Mammary epithelial cell (primary cell): ENCODE measurements around the gene PRIMA1.

Experiments
- CTCF ChIP-seq, 2 donors: IDR thresholded peaks in 1 of 2; conservative IDR thresholded peaks in 1 of 2; 2 replicates each; pipeline ENCODE4 v1.5.1; 2011 to 2012; ENCODE audit warnings: inconsistent platforms in 2 of 2, low read length in 2 of 2, mild to moderate bottlenecking in 2 of 2, control low read depth in 1 of 2, low read depth in 1 of 2; ENCODE audit not compliant: insufficient read depth in 1 of 2; ENCODE audit errors: extremely low read depth in 1 of 2
- EZH2 ChIP-seq: IDR thresholded peaks from 2 replicates; pipeline ENCODE4 v1.6.1; 2012; ENCODE audit warnings: low read length, inconsistent platforms, borderline replicate concordance

GRCh38 chr14:93701562-93701961 lies 86.7 kb downstream of the PRIMA1 start:
- no peak for TF ChIP-seq CTCF (conservative IDR thresholded peaks at IDR 0.05 in 1 of 2, IDR thresholded peaks at IDR 0.05 in 1 of 2; ENCODE audit: extremely low read depth in 1 of 2, insufficient read depth in 1 of 2, low read depth in 1 of 2, low read length in 2 of 2)
- no peak for TF ChIP-seq EZH2
